ENCODE data around the gene C3orf20. TPM values are rescaled to one million over a fixed set of nuclear protein-coding genes. Genes with fewer than 3 reads are reported as not detected.

The C3orf20 gene
- polyA plus RNA-seq, 6 donors from 2014 or later = not detected

- H3K36me3 Mint-ChIP-seq = no peaks in the 10 kb centered on the region
- H3K9me3 Mint-ChIP-seq = peaks cover 0 to 4% (median 0%) of the 10 kb centered on the region in 7 donors
- DNase-seq (no peak), ATAC-seq (ENCODE audit: low read depth in 2 of 2) (no peak)
- H3K27me3 Mint-ChIP-seq = peaks cover 26 to 32% (median 29%) of the 10 kb centered on the region in 3 donors
- no peak overlapping the region for H3K4me3 Mint-ChIP-seq
- H3K4me1 Mint-ChIP-seq = no peaks in the 10 kb centered on the region
- H3K27ac Mint-ChIP-seq = no peak overlapping the region
Measured at GRCh38 chr3:14793858-14794234, 118.9 kb downstream of the C3orf20 start.

GRCh38 chr3:14794435-14794834 is 119.5 kb downstream of the C3orf20 start:
- DNase-seq = no peak
- no peaks in the 10 kb centered on the region for H3K36me3 Mint-ChIP-seq
- no peak for ATAC-seq (ENCODE audit: low read depth in 2 of 2)
- H3K27ac Mint-ChIP-seq = no peak overlapping the region
- H3K4me3 Mint-ChIP-seq = no peak overlapping the region
- peaks cover 26 to 29% (median 27%) of the 10 kb centered on the region in 3 donors for H3K27me3 Mint-ChIP-seq
- H3K4me1 Mint-ChIP-seq = no peaks in the 10 kb centered on the region
- H3K9me3 Mint-ChIP-seq = peaks cover 0 to 2% (median 0%) of the 10 kb centered on the region in 7 donors

- DNase-seq (no peak), ATAC-seq (ENCODE audit: low read depth in 2 of 2) (no peak)
- no peaks in the 10 kb centered on the region for H3K4me1 Mint-ChIP-seq
- no peak overlapping the region for H3K27ac Mint-ChIP-seq
- peaks cover 18 to 28% (median 18%) of the 10 kb centered on the region in 3 donors for H3K27me3 Mint-ChIP-seq
- H3K36me3 Mint-ChIP-seq = no peaks in the 10 kb centered on the region
- H3K4me3 Mint-ChIP-seq = no peak overlapping the region
- H3K9me3 Mint-ChIP-seq = peaks cover 0 to 3% (median 0%) of the 10 kb centered on the region in 7 donors
Measured at GRCh38 chr3:14795996-14796395, 121.1 kb downstream of the C3orf20 start.

- DNase-seq (no peak), ATAC-seq (ENCODE audit: low read depth in 2 of 2) (no peak)
- peaks cover 0 to 3% (median 0%) of the 10 kb centered on the region in 7 donors for H3K9me3 Mint-ChIP-seq
- H3K27ac Mint-ChIP-seq = no peak overlapping the region
- no peak overlapping the region for H3K4me3 Mint-ChIP-seq
- H3K36me3 Mint-ChIP-seq = no peaks in the 10 kb centered on the region
- H3K27me3 Mint-ChIP-seq = peaks cover 13 to 27% (median 18%) of the 10 kb centered on the region in 3 donors
- no peaks in the 10 kb centered on the region for H3K4me1 Mint-ChIP-seq
Measured at GRCh38 chr3:14796403-14797077, 121.6 kb downstream of the C3orf20 start.

- H3K4me3 Mint-ChIP-seq = no peak overlapping the region
- no peaks in the 10 kb centered on the region for H3K4me1 Mint-ChIP-seq
- peaks cover 0 to 3% (median 0%) of the 10 kb centered on the region in 7 donors for H3K9me3 Mint-ChIP-seq
- DNase-seq (no peak), ATAC-seq (ENCODE audit: low read depth in 2 of 2) (no peak)
- H3K27ac Mint-ChIP-seq = no peak overlapping the region
- peaks cover 10 to 25% (median 15%) of the 10 kb centered on the region in 3 donors for H3K27me3 Mint-ChIP-seq
- H3K36me3 Mint-ChIP-seq = no peaks in the 10 kb centered on the region
Measured at GRCh38 chr3:14797731-14798130, 122.8 kb downstream of the C3orf20 start.

- Mint-ChIP-seq H3K4me1 (no peaks in the 10 kb centered on the region), H3K4me3 (no peak overlapping the region), H3K9me3 (peaks cover 0 to 3% (median 0%) of the 10 kb centered on the region in 7 donors), H3K27ac (no peak overlapping the region), H3K27me3 (peaks cover 11 to 23% (median 15%) of the 10 kb centered on the region in 3 donors), H3K36me3 (no peaks in the 10 kb centered on the region)
- DNase-seq (no peak), ATAC-seq (ENCODE audit: low read depth in 2 of 2) (no peak)
Measured at GRCh38 chr3:14798231-14798630, 123.3 kb downstream of the C3orf20 start.

GRCh38 chr3:14799146-14799545 is 124.2 kb downstream of the C3orf20 start:
- no peak overlapping the region for H3K27ac Mint-ChIP-seq
- DNase-seq = no peak
- ATAC-seq (ENCODE audit: low read depth in 2 of 2) = no peak

GRCh38 chr3:14801031-14801430 is 126.1 kb downstream of the C3orf20 start:
- DNase-seq (no peak), ATAC-seq (ENCODE audit: low read depth in 2 of 2) (no peak)
- peaks cover 0 to 3% (median 0%) of the 10 kb centered on the region in 7 donors for H3K9me3 Mint-ChIP-seq
- peaks cover 31 to 38% (median 33%) of the 10 kb centered on the region in 3 donors for H3K27me3 Mint-ChIP-seq
- no peaks in the 10 kb centered on the region for H3K36me3 Mint-ChIP-seq
- H3K4me1 Mint-ChIP-seq = no peaks in the 10 kb centered on the region
- H3K4me3 Mint-ChIP-seq = no peak overlapping the region
- no peak overlapping the region for H3K27ac Mint-ChIP-seq

More at GRCh38 chr3:14799146-14799545, 124.2 kb downstream of the C3orf20 start:
- Mint-ChIP-seq H3K27me3 (peaks cover 20 to 27% (median 24%) of the 10 kb centered on the region in 3 donors), H3K4me1 (no peaks in the 10 kb centered on the region), H3K36me3 (no peaks in the 10 kb centered on the region), H3K9me3 (peaks cover 0 to 3% (median 0%) of the 10 kb centered on the region in 7 donors), H3K4me3 (no peak overlapping the region)

GRCh38 chr3:14801668-14802380 is 126.9 kb downstream of the C3orf20 start:
- peaks cover 39 to 42% (median 40%) of the 10 kb centered on the region in 3 donors for H3K27me3 Mint-ChIP-seq

GRCh38 chr3:14802381-14802731 is 127.4 kb downstream of the C3orf20 start:
- Mint-ChIP-seq H3K4me3 (no peak overlapping the region), H3K27ac (no peak overlapping the region), H3K36me3 (no peaks in the 10 kb centered on the region), H3K9me3 (peaks cover 0 to 3% (median 0%) of the 10 kb centered on the region in 7 donors), H3K4me1 (no peaks in the 10 kb centered on the region), H3K27me3 (peaks cover 44 to 47% (median 45%) of the 10 kb centered on the region in 3 donors)
- DNase-seq = no peak
- no peak for ATAC-seq (ENCODE audit: low read depth in 2 of 2)

More at GRCh38 chr3:14801668-14802380, 126.9 kb downstream of the C3orf20 start:
- no peaks in the 10 kb centered on the region for H3K4me1 Mint-ChIP-seq
- H3K36me3 Mint-ChIP-seq = no peaks in the 10 kb centered on the region
- DNase-seq (no peak), ATAC-seq (ENCODE audit: low read depth in 2 of 2) (no peak)
- H3K27ac Mint-ChIP-seq = no peak overlapping the region
- no peak overlapping the region for H3K4me3 Mint-ChIP-seq
- H3K9me3 Mint-ChIP-seq = peaks cover 0 to 3% (median 0%) of the 10 kb centered on the region in 7 donors

- no peaks in the 10 kb centered on the region for H3K4me1 Mint-ChIP-seq
- H3K4me3 Mint-ChIP-seq = no peak overlapping the region
- no peaks in the 10 kb centered on the region for H3K36me3 Mint-ChIP-seq
- H3K27ac Mint-ChIP-seq = no peak overlapping the region
- ATAC-seq (ENCODE audit: low read depth in 2 of 2) (no peak), DNase-seq (no peak)
- peaks cover 0 to 3% (median 0%) of the 10 kb centered on the region in 7 donors for H3K9me3 Mint-ChIP-seq
- H3K27me3 Mint-ChIP-seq = peaks cover 41 to 47% (median 45%) of the 10 kb centered on the region in 3 donors
Measured at GRCh38 chr3:14803101-14803980, 128.4 kb downstream of the C3orf20 start.

- no peaks in the 10 kb centered on the region for H3K4me1 Mint-ChIP-seq
- no peaks in the 10 kb centered on the region for H3K36me3 Mint-ChIP-seq
- DNase-seq (no peak), ATAC-seq (ENCODE audit: low read depth in 2 of 2) (no peak)
- H3K27me3 Mint-ChIP-seq = peaks cover 44 to 56% (median 52%) of the 10 kb centered on the region in 3 donors
- no peak overlapping the region for H3K27ac Mint-ChIP-seq
- peaks cover 0 to 3% (median 0%) of the 10 kb centered on the region in 7 donors for H3K9me3 Mint-ChIP-seq
- H3K4me3 Mint-ChIP-seq = no peak overlapping the region
Measured at GRCh38 chr3:14803981-14804834, 129.3 kb downstream of the C3orf20 start.

All from naive B cell (primary cell).